ENCODE data around the gene PHOX2B.

Gene PHOX2B

DNA sequence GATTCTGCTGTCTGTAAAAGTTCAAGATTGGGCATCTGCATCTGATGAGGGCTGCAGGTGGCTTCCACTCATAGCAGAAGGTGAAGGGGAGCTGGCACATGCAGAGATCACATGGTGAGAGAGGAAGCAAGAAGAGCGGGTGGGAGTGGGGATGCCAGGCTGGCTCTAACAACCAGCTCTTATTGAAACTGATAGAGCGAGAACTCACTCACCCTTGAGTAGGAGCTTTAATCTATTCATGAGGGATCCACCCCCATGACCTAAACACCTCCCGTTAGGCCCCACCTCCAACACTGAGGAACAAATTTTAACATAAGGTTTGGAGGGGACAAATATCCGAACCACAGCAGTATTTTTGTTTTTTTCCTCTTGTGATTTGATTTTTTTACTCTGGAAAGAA, 45.8 kb downstream of the PHOX2B start:
- no peak for TF ChIP-seq EZH2 (IDR thresholded peaks at IDR 0.05; ENCODE audit: borderline replicate concordance, low read depth, low read length, severe bottlenecking)
- TF ChIP-seq, protein P1, sequence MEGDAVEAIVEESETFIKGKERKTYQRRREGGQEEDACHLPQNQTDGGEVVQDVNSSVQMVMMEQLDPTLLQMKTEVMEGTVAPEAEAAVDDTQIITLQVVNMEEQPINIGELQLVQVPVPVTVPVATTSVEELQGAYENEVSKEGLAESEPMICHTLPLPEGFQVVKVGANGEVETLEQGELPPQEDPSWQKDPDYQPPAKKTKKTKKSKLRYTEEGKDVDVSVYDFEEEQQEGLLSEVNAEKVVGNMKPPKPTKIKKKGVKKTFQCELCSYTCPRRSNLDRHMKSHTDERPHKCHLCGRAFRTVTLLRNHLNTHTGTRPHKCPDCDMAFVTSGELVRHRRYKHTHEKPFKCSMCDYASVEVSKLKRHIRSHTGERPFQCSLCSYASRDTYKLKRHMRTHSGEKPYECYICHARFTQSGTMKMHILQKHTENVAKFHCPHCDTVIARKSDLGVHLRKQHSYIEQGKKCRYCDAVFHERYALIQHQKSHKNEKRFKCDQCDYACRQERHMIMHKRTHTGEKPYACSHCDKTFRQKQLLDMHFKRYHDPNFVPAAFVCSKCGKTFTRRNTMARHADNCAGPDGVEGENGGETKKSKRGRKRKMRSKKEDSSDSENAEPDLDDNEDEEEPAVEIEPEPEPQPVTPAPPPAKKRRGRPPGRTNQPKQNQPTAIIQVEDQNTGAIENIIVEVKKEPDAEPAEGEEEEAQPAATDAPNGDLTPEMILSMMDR (IDR thresholded peaks at IDR 0.05; ENCODE audit: borderline replicate concordance, extremely low read depth, low read length, poor library complexity, severe bottlenecking), result no peak
- no peak overlapping the region for H3K4me2 ChIP-seq (ENCODE audit: insufficient read depth, low read length)
- DNase-seq, result no peak

DNA sequence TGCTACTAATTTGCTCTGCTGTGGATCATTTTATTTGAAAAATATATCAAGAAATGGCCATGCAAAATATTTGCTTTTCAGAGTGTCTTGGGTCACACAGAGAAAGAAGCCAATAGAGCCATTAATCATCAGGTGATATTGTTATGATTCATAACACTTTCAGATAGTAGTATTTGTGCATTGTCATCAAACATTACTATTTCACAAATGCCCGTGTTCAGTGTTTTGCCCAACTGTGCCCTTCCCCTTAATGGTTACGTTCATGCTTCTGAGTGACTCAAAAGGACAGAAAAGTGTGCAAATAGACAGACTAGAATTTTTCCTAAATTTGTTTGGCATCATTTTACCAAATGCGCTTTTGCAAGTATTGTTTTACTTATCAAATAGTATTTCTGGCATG, 46.5 kb downstream of the PHOX2B start:
- no peak for DNase-seq
- H2AFZ ChIP-seq (ENCODE audit: low read depth, low read length), result no peak overlapping the region
- no peaks in the 10 kb centered on the region for H3K79me2 ChIP-seq (ENCODE audit: insufficient read depth, low read length)
- no peaks in the 10 kb centered on the region for H4K20me1 ChIP-seq (ENCODE audit: insufficient read depth, low read length)
- TF ChIP-seq, protein P1 (IDR thresholded peaks at IDR 0.05; ENCODE audit: borderline replicate concordance, extremely low read depth, low read length, poor library complexity, severe bottlenecking), result no peak
- no peak for TF ChIP-seq EZH2 (IDR thresholded peaks at IDR 0.05; ENCODE audit: borderline replicate concordance, low read depth, low read length, severe bottlenecking)
- ATAC-seq (ENCODE audit: insufficient read depth, low read depth), result no peak
- peaks cover 5% of the 10 kb centered on the region for H3K27me3 ChIP-seq (ENCODE audit: insufficient read depth, low read length, poor library complexity)
- no peak overlapping the region for H3K27ac ChIP-seq (ENCODE audit: low read length)
- no peak overlapping the region for H3K4me3 ChIP-seq (ENCODE audit: low read depth in 1 of 2, low read length in 2 of 2)
- no peaks in the 10 kb centered on the region for H3K9me3 ChIP-seq (ENCODE audit: insufficient read depth, low read length, severe bottlenecking)
- H3K9ac ChIP-seq (ENCODE audit: low read depth, low read length), result no peak overlapping the region
- H3K4me1 ChIP-seq (ENCODE audit: insufficient read depth, low read length), result no peaks in the 10 kb centered on the region
- H3K4me2 ChIP-seq (ENCODE audit: insufficient read depth, low read length), result no peak overlapping the region
- no peaks in the 10 kb centered on the region for H3K36me3 ChIP-seq (ENCODE audit: insufficient read depth, low read length)

More for the DNA sequence above, 45.8 kb downstream of the PHOX2B start:
- Histone ChIP-seq H3K9ac (ENCODE audit: low read depth, low read length) (no peak overlapping the region), H3K27ac (ENCODE audit: low read length) (no peak overlapping the region), H3K79me2 (ENCODE audit: insufficient read depth, low read length) (no peaks in the 10 kb centered on the region), H3K36me3 (ENCODE audit: insufficient read depth, low read length) (no peaks in the 10 kb centered on the region), H3K27me3 (ENCODE audit: insufficient read depth, low read length, poor library complexity) (peaks cover 5% of the 10 kb centered on the region), H3K4me3 (ENCODE audit: low read depth in 1 of 2, low read length in 2 of 2) (no peak overlapping the region), H2AFZ (ENCODE audit: low read depth, low read length) (no peak overlapping the region), H3K4me1 (ENCODE audit: insufficient read depth, low read length) (no peaks in the 10 kb centered on the region), H4K20me1 (ENCODE audit: insufficient read depth, low read length) (no peaks in the 10 kb centered on the region), H3K9me3 (ENCODE audit: insufficient read depth, low read length, severe bottlenecking) (no peaks in the 10 kb centered on the region)
- no peak for ATAC-seq (ENCODE audit: insufficient read depth, low read depth)

DNA sequence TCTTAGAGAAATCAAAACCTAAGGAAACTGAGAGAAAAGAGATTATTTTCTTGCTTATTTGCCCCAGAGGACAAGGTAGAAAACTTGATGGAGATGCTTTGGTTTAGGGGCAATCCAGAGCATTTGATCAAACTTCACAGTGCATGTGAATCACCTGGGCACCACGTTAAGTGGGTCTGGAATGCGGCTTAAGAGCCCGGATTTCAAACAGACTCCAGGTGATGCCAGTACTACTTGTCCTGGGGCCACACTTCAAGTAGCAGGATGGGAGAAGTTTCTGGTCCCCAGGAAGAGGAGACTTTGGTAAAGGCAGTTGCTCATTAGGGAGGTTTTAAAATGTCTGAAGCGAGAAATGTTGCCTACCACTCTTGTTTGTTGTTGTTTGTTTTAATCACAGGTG, 51.8 kb downstream of the PHOX2B start:
- Histone ChIP-seq H3K27ac (ENCODE audit: low read length) (no peak overlapping the region), H3K4me3 (ENCODE audit: low read depth in 1 of 2, low read length in 2 of 2) (no peak overlapping the region), H3K27me3 (ENCODE audit: insufficient read depth, low read length, poor library complexity) (no peaks in the 10 kb centered on the region), H3K9me3 (ENCODE audit: insufficient read depth, low read length, severe bottlenecking) (no peaks in the 10 kb centered on the region), H3K4me2 (ENCODE audit: insufficient read depth, low read length) (no peak overlapping the region), H3K36me3 (ENCODE audit: insufficient read depth, low read length) (no peaks in the 10 kb centered on the region), H3K4me1 (ENCODE audit: insufficient read depth, low read length) (no peaks in the 10 kb centered on the region), H2AFZ (ENCODE audit: low read depth, low read length) (no peak overlapping the region), H4K20me1 (ENCODE audit: insufficient read depth, low read length) (no peaks in the 10 kb centered on the region), H3K9ac (ENCODE audit: low read depth, low read length) (no peak overlapping the region), H3K79me2 (ENCODE audit: insufficient read depth, low read length) (no peaks in the 10 kb centered on the region)
- TF ChIP-seq, protein P1 (IDR thresholded peaks at IDR 0.05; ENCODE audit: borderline replicate concordance, extremely low read depth, low read length, poor library complexity, severe bottlenecking), result no peak
- no peak for TF ChIP-seq EZH2 (IDR thresholded peaks at IDR 0.05; ENCODE audit: borderline replicate concordance, low read depth, low read length, severe bottlenecking)
- DNase-seq (no peak), ATAC-seq (ENCODE audit: insufficient read depth, low read depth) (no peak)

DNA sequence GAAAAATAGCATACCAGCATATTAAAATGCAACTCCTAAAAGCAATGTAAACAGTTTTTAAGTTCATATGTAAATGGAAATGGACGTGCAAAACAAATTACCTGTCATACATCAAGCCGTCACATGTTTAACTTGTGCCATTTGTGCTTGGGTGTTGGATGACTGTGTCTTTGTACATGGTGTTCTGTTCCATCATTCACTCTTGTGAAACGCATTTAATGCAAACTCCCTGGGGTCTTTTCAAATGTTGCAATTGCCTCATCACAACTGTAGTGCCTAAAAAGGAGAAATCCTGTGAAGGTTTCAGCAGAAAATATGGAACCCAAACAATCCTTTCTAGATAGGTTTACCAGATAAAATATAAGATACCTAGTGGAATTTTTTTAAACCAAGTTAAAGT, 52.4 kb downstream of the PHOX2B start:
- no peak overlapping the region for H3K27ac ChIP-seq (ENCODE audit: low read length)
- no peaks in the 10 kb centered on the region for H3K36me3 ChIP-seq (ENCODE audit: insufficient read depth, low read length)
- H3K9ac ChIP-seq (ENCODE audit: low read depth, low read length), result no peak overlapping the region
- H3K9me3 ChIP-seq (ENCODE audit: insufficient read depth, low read length, severe bottlenecking), result no peaks in the 10 kb centered on the region
- H3K4me1 ChIP-seq (ENCODE audit: insufficient read depth, low read length), result no peaks in the 10 kb centered on the region
- DNase-seq (no peak), ATAC-seq (ENCODE audit: insufficient read depth, low read depth) (no peak)
- no peak overlapping the region for H2AFZ ChIP-seq (ENCODE audit: low read depth, low read length)
- no peaks in the 10 kb centered on the region for H3K27me3 ChIP-seq (ENCODE audit: insufficient read depth, low read length, poor library complexity)
- H4K20me1 ChIP-seq (ENCODE audit: insufficient read depth, low read length), result no peaks in the 10 kb centered on the region
- no peaks in the 10 kb centered on the region for H3K79me2 ChIP-seq (ENCODE audit: insufficient read depth, low read length)
- no peak overlapping the region for H3K4me3 ChIP-seq (ENCODE audit: low read depth in 1 of 2, low read length in 2 of 2)
- TF ChIP-seq, protein P1 (IDR thresholded peaks at IDR 0.05; ENCODE audit: borderline replicate concordance, extremely low read depth, low read length, poor library complexity, severe bottlenecking), result no peak
- H3K4me2 ChIP-seq (ENCODE audit: insufficient read depth, low read length), result no peak overlapping the region

Data from DND-41 (cell line).